HCT116 (cell line): ENCODE results near the gene SERPINB8. TPM values are rescaled to one million over a fixed set of nuclear protein-coding genes. Genes with fewer than 3 reads are reported as not detected.

Experiments used
- ATAC-seq: fragments of 200-7000 bp; cut with Tn5 transposase; 2 replicates; pipeline ENCODE4 v1.9.1; 2020; ENCODE audit warnings: mild to moderate bottlenecking, moderate library complexity
- BruUV-seq: library from RNA; stranded (reverse); fragments of 400-500 nt; replicated peaks from 2 replicates; lab custom pipeline; 2021; lab: Mats Ljungman, UMichigan
- CTCF ChIA-PET: fragments of 300-600 bp; sonication (Branson Sonifier 250); formaldehyde crosslinking; loops from one replicate; lab custom pipeline; 2021; ENCODE audit warnings: antibody characterized with exemption; lab: Charles Lee
- POLR2A ChIA-PET: fragments of 300-600, 350-600 bp; sonication (Branson Sonifier 250); formaldehyde crosslinking; loops from one replicate; lab custom pipeline; 2021; ENCODE audit warnings: antibody characterized with exemption; lab: Charles Lee
- RAD21 ChIA-PET, 2 experiments: fragments of 300-600 bp; sonication (Branson Sonifier 250); formaldehyde crosslinking; loops; one replicate each; lab custom pipeline; 2023; ENCODE audit warnings: low total read pairs in 2 of 2; ENCODE audit not compliant: uncharacterized antibody in 2 of 2, unreplicated experiment in 2 of 2, low non-redundant PET in 1 of 2; lab: Charles Lee
- DNase-seq: peaks from one replicate; pipeline ENCODE4 v3.0.0-alpha.2; 2010; ENCODE audit warnings: low read depth, low spot score
- H2AFZ ChIP-seq: fragments of 200-600 bp; shearing (Covaris generic), sonication (generic); 2 replicates; pipeline ENCODE4 v1.6.1; 2017; ENCODE audit warnings: low read depth, mixed run types, mixed read lengths, antibody characterized with exemption, low read length; ENCODE audit not compliant: poor library complexity, severe bottlenecking
- H3K27ac ChIP-seq: 2 replicates; pipeline ENCODE4 v1.5.1; 2012; ENCODE audit warnings: low read depth, low read length
- H3K27me3 ChIP-seq: fragments of 200-600 bp; sonication (generic); 2 replicates; pipeline ENCODE4 v1.6.1; 2016; ENCODE audit warnings: mixed run types, low read length, mixed read lengths; ENCODE audit not compliant: insufficient read depth
- H3K36me3 ChIP-seq, 2 experiments: fragments of 200-500 bp in 1 of 2; fragments of 200-600 bp in 1 of 2; sonication (Bioruptor generic) in 1 of 2; sonication (generic) in 1 of 2; 2 replicates each; pipeline versions ENCODE4 v1.5.1 to v1.6.1; 2014 to 2016; ENCODE audit warnings: low read length in 2 of 2, inconsistent platforms in 1 of 2, mixed read lengths in 1 of 2, mixed run types in 1 of 2; ENCODE audit not compliant: insufficient read depth in 2 of 2, control insufficient read depth in 1 of 2
- H3K4me1 ChIP-seq, 2 experiments: fragments of 200-600 bp in 1 of 2; sonication (generic) in 1 of 2; 2 replicates each; pipeline versions ENCODE4 v1.5.1 to v1.6.1; 2012 to 2017; ENCODE audit warnings: low read length in 2 of 2, inconsistent platforms in 1 of 2, mild to moderate bottlenecking in 1 of 2, mixed read lengths in 1 of 2, mixed run types in 1 of 2, moderate library complexity in 1 of 2; ENCODE audit not compliant: insufficient read depth in 2 of 2, control insufficient read depth in 1 of 2
- H3K4me2 ChIP-seq: fragments of 200-600 bp; sonication (generic); 2 replicates; pipeline ENCODE4 v1.6.1; 2017; ENCODE audit warnings: mixed run types, low read length, mixed read lengths
- H3K4me3 ChIP-seq, 2 experiments: fragments of 200-600 bp in 1 of 2; sonication (generic) in 1 of 2; replicated peaks in 1 of 2; 2 replicates each; pipeline ENCODE4 v1.5.1; 2011 to 2016; ENCODE audit warnings: low read length in 2 of 2, control low read depth in 1 of 2, low read depth in 1 of 2, mild to moderate bottlenecking in 1 of 2, mixed read lengths in 1 of 2, mixed run types in 1 of 2
- H3K79me2 ChIP-seq: fragments of 200-600 bp; sonication (generic); 2 replicates; pipeline ENCODE4 v1.6.1; 2017; ENCODE audit warnings: mild to moderate bottlenecking, mixed run types, low read length, moderate library complexity, mixed read lengths; ENCODE audit not compliant: insufficient read depth
- H3K9ac ChIP-seq: fragments of 200-600 bp; sonication (generic); 2 replicates; pipeline ENCODE4 v1.6.1; 2016; ENCODE audit warnings: low read length, mixed read lengths
- H3K9me2 ChIP-seq: fragments of 200-600 bp; sonication (generic), shearing (Covaris generic); 2 replicates; pipeline ENCODE4 v1.6.1; 2017; ENCODE audit warnings: mixed run types, mild to moderate bottlenecking, moderate library complexity; ENCODE audit not compliant: insufficient read depth
- H3K9me3 ChIP-seq, 2 experiments: fragments of 200-500 bp in 1 of 2; fragments of 200-600 bp in 1 of 2; sonication (Bioruptor generic) in 1 of 2; sonication (generic) in 1 of 2; 2 replicates each; pipeline ENCODE4 v1.6.1; 2014 to 2017; ENCODE audit warnings: low read length in 2 of 2, mixed read lengths in 2 of 2, inconsistent platforms in 1 of 2, low read depth in 1 of 2, mild to moderate bottlenecking in 1 of 2, mixed run types in 1 of 2, moderate library complexity in 1 of 2; ENCODE audit not compliant: control insufficient read depth in 1 of 2, insufficient read depth in 1 of 2
- H4K20me1 ChIP-seq: fragments of 200-600 bp; sonication (generic), shearing (Covaris generic); 2 replicates; pipeline ENCODE4 v1.6.1; 2017; ENCODE audit warnings: mixed run types, mild to moderate bottlenecking, moderate library complexity; ENCODE audit not compliant: insufficient read depth
- EGR1 ChIP-seq: IDR thresholded peaks from 2 replicates; pipeline ENCODE4 v1.6.1; 2012; ENCODE audit warnings: low read depth
- EZH2phosphoT487 ChIP-seq: fragments of 200-600 bp; IDR thresholded peaks from 2 replicates; pipeline ENCODE4 v1.6.1; 2018; ENCODE audit warnings: antibody characterized with exemption, borderline replicate concordance
- FOSL1 ChIP-seq: IDR thresholded peaks from 2 replicates; pipeline ENCODE4 v1.6.1; 2012; ENCODE audit warnings: low read depth
- MAX ChIP-seq: IDR thresholded peaks from 2 replicates; pipeline ENCODE4 v1.6.1; 2012
- POLR2A ChIP-seq: IDR thresholded peaks from 2 replicates; pipeline ENCODE4 v1.7.0; 2011; ENCODE audit warnings: borderline replicate concordance; ENCODE audit not compliant: insufficient read depth, insufficient read length; ENCODE audit errors: extremely low read depth
- RAD21 ChIP-seq: IDR thresholded peaks from 2 replicates; pipeline ENCODE4 v1.6.1; 2012; ENCODE audit warnings: low read depth, mild to moderate bottlenecking
- REST ChIP-seq: IDR thresholded peaks from 2 replicates; pipeline ENCODE4 v1.6.1; 2012; ENCODE audit warnings: low read depth
- SIN3A ChIP-seq: IDR thresholded peaks from 2 replicates; pipeline ENCODE4 v1.6.1; 2012; ENCODE audit warnings: low read depth
- TCF7L2 ChIP-seq: IDR thresholded peaks from 2 replicates; pipeline ENCODE4 v1.7.0; 2011; ENCODE audit warnings: borderline replicate concordance, inconsistent platforms; ENCODE audit not compliant: insufficient read depth, insufficient read length; ENCODE audit errors: extremely low read depth
- ZFX ChIP-seq: fragments of 450-650 bp; IDR thresholded peaks from 2 replicates; pipeline ENCODE4 v1.6.1; 2017
- intact Hi-C: fragments of 100-400 bp; cut with micrococcal nuclease; formaldehyde crosslinking; loops from 2 replicates; pipeline ENCODE4 v1.10.0; 2022
- total RNA-seq: library from RNA; stranded (reverse); gene quantifications from one replicate; pipeline ENCODE4 v1.2.1, GENCODE V29; 2021; ENCODE audit not compliant: unreplicated experiment
- TF ChIP-seq, protein P1 (sequence below): IDR thresholded peaks from 2 replicates; pipeline ENCODE4 v1.6.1; 2012
- TF ChIP-seq, protein P2 (sequence below), 3 experiments: fragments of 200-600 bp in 1 of 3; sonication (generic) in 1 of 3; IDR thresholded peaks in 2 of 3; conservative IDR thresholded peaks in 1 of 3; 2 replicates each; pipeline ENCODE4 v1.5.1; 2012 to 2017; ENCODE audit warnings: low read depth in 2 of 3, low read length in 2 of 3, antibody characterized with exemption in 1 of 3, borderline replicate concordance in 1 of 3, control low read depth in 1 of 3, mild to moderate bottlenecking in 1 of 3, mixed read lengths in 1 of 3, mixed run types in 1 of 3, moderate library complexity in 1 of 3; ENCODE audit not compliant: insufficient read depth in 1 of 3

The SERPINB8 gene
- total RNA-seq, 1 experiment from 2014 or later: 5.9 TPM

GRCh38 chr18:64032312-64032711, 62.4 kb downstream of the SERPINB8 start (continued):
- TF ChIP-seq EZH2phosphoT487: no peak
- no peak for TF ChIP-seq EGR1
- no peak for TF ChIP-seq RAD21
- TF ChIP-seq, protein P1, sequence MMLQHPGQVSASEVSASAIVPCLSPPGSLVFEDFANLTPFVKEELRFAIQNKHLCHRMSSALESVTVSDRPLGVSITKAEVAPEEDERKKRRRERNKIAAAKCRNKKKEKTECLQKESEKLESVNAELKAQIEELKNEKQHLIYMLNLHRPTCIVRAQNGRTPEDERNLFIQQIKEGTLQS: no peak
- no peak for TF ChIP-seq TCF7L2

DNA sequence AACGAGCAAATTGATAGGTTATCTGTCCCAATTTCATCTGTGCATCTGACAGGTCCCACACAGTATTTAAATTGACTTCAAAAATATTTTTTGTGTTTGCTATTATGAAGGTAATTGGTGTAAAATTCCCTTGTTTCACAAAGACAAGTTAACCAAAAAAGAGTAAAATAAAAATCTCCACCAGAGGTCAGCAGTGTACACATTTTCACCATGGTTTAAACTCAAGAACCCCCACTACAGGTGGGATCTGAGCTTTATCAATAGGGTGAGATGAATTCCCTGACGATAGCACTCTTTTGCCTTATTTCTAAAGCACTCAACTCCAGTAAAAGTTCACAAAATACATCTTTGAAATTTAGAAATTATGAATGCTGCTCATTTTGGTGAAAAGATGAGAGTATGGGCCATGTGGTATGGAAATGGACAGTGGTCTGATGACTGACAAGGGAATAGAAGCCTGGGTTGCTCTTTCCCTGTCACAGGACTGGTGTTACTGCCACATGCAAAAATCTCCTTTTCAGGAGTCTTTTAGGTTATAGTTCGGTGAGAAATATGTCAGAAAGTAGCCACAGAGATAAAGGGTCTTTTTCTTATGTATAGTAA, 68.0 kb downstream of the SERPINB8 start:
- intact Hi-C loops: no loop called here
- Histone ChIP-seq H3K27ac (no peak overlapping the region), H3K79me2 (no peaks in the 10 kb centered on the region), H3K9me2 (no peaks in the 10 kb centered on the region), H3K4me3 (no peak overlapping the region), H3K9me3 (no peaks in the 10 kb centered on the region), H2AFZ (no peak overlapping the region), H4K20me1 (no peaks in the 10 kb centered on the region), H3K4me1 (no peaks in the 10 kb centered on the region), H3K9ac (no peak overlapping the region), H3K4me2 (no peak overlapping the region), H3K27me3 (no peaks in the 10 kb centered on the region), H3K36me3 (no peaks in the 10 kb centered on the region)
- ChIA-PET CTCF (interaction anchor here (1.8 kb wide), 1 partner anchor 372 kb away, joined by 5 read pairs; no protein-coding TSS in a partner anchor), RAD21 (no interaction called here), POLR2A (no interaction called here)
- ATAC-seq (peak; percentile 67), DNase-seq (peak; percentile 36)
- no peak for TF ChIP-seq POLR2A
- no peak for TF ChIP-seq MAX
- TF ChIP-seq, protein P2, sequence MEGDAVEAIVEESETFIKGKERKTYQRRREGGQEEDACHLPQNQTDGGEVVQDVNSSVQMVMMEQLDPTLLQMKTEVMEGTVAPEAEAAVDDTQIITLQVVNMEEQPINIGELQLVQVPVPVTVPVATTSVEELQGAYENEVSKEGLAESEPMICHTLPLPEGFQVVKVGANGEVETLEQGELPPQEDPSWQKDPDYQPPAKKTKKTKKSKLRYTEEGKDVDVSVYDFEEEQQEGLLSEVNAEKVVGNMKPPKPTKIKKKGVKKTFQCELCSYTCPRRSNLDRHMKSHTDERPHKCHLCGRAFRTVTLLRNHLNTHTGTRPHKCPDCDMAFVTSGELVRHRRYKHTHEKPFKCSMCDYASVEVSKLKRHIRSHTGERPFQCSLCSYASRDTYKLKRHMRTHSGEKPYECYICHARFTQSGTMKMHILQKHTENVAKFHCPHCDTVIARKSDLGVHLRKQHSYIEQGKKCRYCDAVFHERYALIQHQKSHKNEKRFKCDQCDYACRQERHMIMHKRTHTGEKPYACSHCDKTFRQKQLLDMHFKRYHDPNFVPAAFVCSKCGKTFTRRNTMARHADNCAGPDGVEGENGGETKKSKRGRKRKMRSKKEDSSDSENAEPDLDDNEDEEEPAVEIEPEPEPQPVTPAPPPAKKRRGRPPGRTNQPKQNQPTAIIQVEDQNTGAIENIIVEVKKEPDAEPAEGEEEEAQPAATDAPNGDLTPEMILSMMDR (IDR thresholded peaks at IDR 0.05 in 2 of 3, conservative IDR thresholded peaks at IDR 0.05 in 1 of 3; ENCODE audit: borderline replicate concordance in 1 of 3, insufficient read depth in 1 of 3, low read depth in 2 of 3, low read length in 2 of 3): peak; percentile 43 to 61 (median 43); a peak in 4 of 6 replicates
- no peak for TF ChIP-seq REST
- TF ChIP-seq FOSL1: no peak
- peak; percentile 46 for TF ChIP-seq RAD21
- TF ChIP-seq SIN3A: no peak
- TF ChIP-seq ZFX: no peak
- BruUV-seq: no TSS peak
